ENCODE data around the gene MRPL11. TPM values are rescaled to one million over a fixed set of nuclear protein-coding genes. Genes with fewer than 3 reads are reported as not detected.
A peak's percentile ranks its signal among the peaks of the same experiment; 100 is the strongest.
"Not testable (repeated sequence)": the region's sequence is repeated elsewhere in the genome, so short reads cannot be mapped to it uniquely, and the experiment has no call there.

MRPL11 gene
- total RNA-seq, 1 donor, result 22.6 TPM

DNA sequence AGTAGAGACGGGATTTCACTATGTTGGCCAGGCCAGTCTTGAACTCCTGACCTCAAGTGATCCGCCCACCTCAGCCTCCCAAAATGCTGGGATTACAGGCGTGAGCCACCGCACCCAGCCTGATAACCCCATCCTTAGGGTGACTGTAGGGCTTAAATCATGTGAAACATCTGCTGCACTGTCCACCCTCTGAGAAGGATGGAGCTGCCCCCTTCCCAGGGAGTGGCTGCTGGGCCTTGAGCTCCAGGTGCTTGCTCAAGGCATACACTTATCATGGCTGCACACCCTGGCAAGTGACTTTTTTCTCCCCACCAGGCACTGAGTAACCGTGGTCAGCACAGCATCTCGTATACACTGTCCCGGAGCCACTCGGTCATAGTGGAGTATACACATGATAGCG lies 33.4 kb upstream of the MRPL11 start:
- Histone ChIP-seq H3K4me1 (ENCODE audit: insufficient read depth, low read length) (peaks cover 16% of the 10 kb centered on the region), H3K9me3 (ENCODE audit: low read depth, low read length) (no peaks in the 10 kb centered on the region), H3K4me3 (ENCODE audit: low read length) (no peak overlapping the region), H3K27me3 (ENCODE audit: insufficient read depth, low read length) (no peaks in the 10 kb centered on the region)

DNA sequence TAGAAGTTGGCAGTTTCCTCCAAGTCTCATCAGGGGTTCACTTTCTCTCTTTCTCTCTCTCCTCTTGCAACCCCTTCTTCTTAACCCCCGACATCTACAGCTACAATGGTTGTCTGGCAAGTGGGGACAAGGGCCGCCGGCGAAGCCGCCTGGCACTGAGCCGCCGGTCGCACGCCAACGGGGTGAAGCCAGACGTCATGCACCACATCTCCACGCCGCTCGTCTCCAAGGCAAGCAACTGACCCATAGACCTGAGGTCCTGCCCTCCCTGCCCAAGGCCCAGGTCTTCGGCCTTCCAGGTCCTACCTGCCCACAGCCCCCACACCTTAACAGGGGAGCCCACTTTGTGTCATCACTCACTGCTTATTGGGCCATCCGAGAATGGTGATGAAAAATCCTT lies 32.5 kb upstream of the MRPL11 start:
- no peaks in the 10 kb centered on the region for H3K9me3 ChIP-seq (ENCODE audit: low read depth, low read length)
- no peak overlapping the region for H3K4me3 ChIP-seq (ENCODE audit: low read length)
- peaks cover 16% of the 10 kb centered on the region for H3K4me1 ChIP-seq (ENCODE audit: insufficient read depth, low read length)
- H3K27me3 ChIP-seq (ENCODE audit: insufficient read depth, low read length), result no peaks in the 10 kb centered on the region

DNA sequence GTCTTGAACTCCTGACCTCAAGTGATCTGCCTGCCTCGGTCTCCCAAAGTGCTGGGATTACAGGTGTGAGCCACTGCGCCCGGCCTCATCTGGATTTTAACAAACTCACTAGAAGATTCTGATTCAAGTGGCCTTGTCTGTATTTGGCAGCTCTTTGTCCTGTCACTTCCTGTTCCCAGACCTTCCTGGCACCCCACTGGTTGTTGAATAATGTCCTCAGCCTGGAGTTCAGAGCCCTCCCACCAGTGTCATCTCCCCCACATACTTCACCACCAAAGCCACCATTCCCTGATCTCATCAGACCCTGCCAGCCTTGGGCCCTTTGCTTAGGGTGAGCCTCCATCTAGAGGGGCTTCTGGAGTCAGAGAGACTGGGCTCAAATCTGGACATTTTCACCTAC lies 31.4 kb upstream of the MRPL11 start:
- no peak overlapping the region for H3K4me3 ChIP-seq (ENCODE audit: low read length)
- no peaks in the 10 kb centered on the region for H3K27me3 ChIP-seq (ENCODE audit: insufficient read depth, low read length)
- H3K4me1 ChIP-seq (ENCODE audit: insufficient read depth, low read length), result peaks cover 26% of the 10 kb centered on the region
- no peaks in the 10 kb centered on the region for H3K9me3 ChIP-seq (ENCODE audit: low read depth, low read length)

DNA sequence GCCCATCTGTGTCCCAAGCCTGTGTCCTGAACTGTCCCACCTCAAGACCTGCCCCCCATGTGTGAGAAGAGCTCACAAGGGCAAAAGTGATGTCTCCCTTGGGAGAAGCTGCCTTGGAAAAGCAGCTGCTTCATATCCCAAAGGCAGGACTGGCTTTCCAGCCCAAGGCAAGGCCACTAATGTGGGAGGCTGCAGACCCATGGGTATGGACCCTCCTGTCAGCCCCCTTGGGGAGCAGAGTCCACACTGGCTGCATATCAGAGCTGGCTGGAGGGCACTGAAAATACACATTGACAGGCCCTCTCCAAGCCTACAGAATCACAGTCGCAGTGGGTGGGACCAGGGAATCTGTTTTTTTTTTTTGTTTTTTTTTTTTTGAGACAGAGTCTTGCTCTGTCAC lies 30.8 kb upstream of the MRPL11 start:
- Histone ChIP-seq H3K4me1 (ENCODE audit: insufficient read depth, low read length) (peaks cover 26% of the 10 kb centered on the region), H3K4me3 (ENCODE audit: low read length) (no peak overlapping the region), H3K27me3 (ENCODE audit: insufficient read depth, low read length) (no peaks in the 10 kb centered on the region), H3K9me3 (ENCODE audit: low read depth, low read length) (no peaks in the 10 kb centered on the region)

DNA sequence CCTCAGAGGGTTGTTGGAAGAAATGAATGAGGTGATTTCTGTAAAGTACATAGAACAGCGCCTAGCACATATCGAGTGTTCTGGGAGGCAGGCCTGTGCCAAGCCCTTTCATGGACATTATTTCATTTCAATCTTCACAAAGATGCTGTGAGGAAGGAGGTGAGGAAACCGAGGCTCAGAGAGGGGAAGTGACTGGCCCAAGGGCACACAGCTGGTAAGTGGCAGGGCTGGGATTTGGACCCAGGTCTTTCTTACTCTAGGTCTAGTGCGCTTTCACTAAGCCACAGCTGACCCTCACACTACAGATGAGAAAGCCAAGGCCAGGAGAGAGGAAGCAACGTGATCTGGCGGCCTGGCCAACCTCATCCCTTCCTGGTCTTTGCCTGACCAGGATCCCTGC lies 30.0 kb upstream of the MRPL11 start:
- H3K4me1 ChIP-seq (ENCODE audit: insufficient read depth, low read length), result peaks cover 26% of the 10 kb centered on the region
- H3K27me3 ChIP-seq (ENCODE audit: insufficient read depth, low read length), result no peaks in the 10 kb centered on the region
- no peak overlapping the region for H3K4me3 ChIP-seq (ENCODE audit: low read length)
- no peaks in the 10 kb centered on the region for H3K9me3 ChIP-seq (ENCODE audit: low read depth, low read length)

DNA sequence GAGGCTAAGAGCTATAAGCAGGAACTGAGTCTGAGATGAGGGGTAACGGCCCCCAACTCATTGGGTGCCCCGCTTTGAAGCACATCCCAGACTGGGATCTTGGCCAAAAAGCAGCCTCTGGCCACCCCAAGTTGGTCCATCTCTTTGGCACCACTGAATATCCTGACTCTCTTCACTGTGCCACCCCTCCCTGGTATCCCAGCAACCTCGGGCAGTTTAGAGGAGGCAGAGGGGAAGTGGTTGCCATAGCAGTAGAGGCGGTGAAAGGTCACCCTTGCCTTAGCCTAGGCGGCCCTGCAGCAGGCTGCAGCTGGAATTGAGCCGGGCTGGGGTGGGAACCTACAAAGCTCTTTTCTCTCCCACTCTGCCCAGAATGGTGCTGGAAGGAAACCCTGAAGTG lies 29.1 kb upstream of the MRPL11 start:
- Histone ChIP-seq H3K9me3 (ENCODE audit: low read depth, low read length) (no peaks in the 10 kb centered on the region), H3K4me3 (ENCODE audit: low read length) (peak overlapping the region; percentile 52), H3K4me1 (ENCODE audit: insufficient read depth, low read length) (peaks cover 26% of the 10 kb centered on the region), H3K27me3 (ENCODE audit: insufficient read depth, low read length) (no peaks in the 10 kb centered on the region)

DNA sequence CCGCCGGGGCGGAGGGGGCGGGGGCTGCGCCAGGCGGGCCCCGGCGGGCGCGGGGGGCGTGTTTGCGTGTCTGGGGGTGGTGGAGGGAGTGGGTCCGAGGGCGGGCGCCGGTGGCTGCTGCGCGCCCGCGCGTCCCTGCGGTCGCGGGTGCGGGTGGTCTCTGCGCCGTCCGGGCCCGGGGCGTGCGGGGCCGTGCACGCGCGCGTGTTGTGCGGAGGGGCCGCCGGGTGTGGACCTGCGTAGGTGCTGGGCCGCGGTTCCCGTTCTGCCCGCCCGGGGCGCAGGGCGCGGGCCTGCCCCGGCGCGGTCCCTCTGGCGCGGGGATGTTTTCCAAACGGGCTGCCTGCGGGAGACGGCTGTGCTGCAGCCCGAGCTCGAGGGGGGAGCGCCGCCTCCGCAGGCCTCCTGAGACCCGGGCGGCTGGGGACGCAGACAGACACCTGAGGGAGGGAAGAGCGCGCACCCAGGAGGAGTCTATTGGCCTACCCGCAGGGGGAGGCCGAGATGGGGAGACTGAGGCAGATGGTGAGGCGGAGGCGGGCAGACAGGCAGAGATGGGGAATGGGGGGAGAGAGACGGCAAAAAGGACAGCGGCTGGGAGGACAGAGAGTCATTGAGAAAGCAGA lies 28.5 kb upstream of the MRPL11 start:
- peak overlapping the region; percentile 52 for H3K4me3 ChIP-seq (ENCODE audit: low read length)
- H3K4me1 ChIP-seq (ENCODE audit: insufficient read depth, low read length), result peaks cover 26% of the 10 kb centered on the region
- no peaks in the 10 kb centered on the region for H3K9me3 ChIP-seq (ENCODE audit: low read depth, low read length)
- no peaks in the 10 kb centered on the region for H3K27me3 ChIP-seq (ENCODE audit: insufficient read depth, low read length)

DNA sequence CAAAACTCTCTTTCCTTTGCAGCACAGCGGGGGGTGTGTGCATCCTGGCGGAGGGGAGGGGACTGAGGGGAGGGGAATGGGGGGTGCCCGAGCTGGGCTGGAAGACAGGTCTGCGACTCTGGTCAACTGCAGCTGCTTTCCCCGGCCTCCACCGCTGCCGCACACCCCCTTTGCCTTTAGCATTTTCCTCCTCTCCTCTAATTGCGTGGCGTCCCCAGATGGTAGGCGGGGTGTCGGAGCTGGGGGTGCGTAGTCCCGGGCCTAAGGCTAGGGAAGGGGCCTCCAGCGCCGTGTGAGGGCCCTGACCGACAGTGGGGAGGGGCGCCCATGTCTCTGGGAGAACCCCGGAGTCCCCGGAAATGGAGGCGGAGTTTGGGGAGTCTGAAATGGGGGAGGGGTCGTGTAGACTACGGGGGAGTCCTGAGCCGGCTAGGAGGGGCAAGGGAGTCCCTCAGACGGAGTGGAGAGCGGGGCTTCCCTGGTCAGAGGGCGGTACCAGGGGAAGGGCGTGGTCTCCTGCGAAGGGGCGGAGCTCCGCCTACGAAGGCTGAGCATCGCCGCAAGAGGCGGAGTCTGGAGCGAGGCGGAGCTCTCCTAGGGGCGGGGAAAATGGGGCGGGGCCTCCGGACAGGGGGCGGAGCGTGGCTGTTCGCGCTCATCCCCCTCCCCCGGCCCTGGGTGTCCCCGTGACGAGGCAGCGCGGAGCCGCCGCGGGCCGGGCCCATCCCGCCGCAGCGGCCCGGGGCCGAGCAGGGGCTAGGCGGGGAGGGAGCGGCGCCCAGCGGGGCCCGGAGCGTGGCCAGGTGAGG lies 27.8 kb upstream of the MRPL11 start, which contains the start of gene PELI3:
Gene PELI3, plus strand, starts transcription at position 681 of the 809 bp plus-strand sequence. CDS start 1,224 bp downstream, outside the sequence.
- H3K9me3 ChIP-seq (ENCODE audit: low read depth, low read length), result no peaks in the 10 kb centered on the region
- peak within 1 kb of the TSS; percentile 52 for H3K4me3 ChIP-seq (ENCODE audit: low read length)
- peaks cover 32% of the 10 kb centered on the region for H3K4me1 ChIP-seq (ENCODE audit: insufficient read depth, low read length)
- no peaks in the 10 kb centered on the region for H3K27me3 ChIP-seq (ENCODE audit: insufficient read depth, low read length)

DNA sequence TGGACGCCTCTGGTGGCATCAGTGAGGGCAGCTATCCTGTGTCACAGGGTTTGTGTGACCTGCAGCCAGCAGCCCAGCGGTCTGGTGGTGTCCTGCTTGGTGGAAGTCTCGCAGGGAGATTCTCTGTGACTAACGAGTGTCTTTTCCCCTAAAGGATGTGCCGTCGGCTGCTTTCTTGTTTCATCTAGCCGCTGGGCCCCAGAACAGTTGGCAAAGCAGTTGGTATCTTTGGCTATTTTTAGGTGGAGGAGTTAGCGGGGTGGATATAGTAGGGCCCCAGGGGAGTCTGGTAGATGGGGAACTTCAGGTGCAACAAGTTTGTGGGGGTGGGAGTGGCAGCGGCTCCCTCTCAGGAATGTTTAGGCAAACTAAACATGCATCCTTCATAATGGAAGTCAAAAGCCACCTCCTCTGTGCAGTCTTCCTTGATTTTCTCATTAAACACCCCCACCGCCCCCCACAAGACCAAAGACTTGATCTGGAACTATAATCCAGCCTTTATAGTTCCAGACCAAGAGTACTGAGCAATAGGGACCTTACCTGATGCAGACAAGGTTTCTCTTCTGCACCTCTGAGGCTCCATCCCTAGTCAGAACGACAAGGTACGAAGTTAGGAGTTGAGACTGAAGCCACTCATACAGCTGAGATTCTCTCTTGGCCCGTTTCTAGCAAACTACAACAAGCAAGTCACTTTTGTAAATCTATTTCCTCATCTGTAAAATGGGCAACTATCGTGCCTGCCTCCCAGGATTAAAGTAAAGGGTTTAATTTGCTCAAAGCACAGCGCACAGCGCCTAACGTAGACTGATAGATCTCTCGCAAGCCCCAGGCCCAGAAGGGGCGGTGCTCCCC lies 27.0 kb upstream of the MRPL11 start:
- H3K4me1 ChIP-seq (ENCODE audit: insufficient read depth, low read length), result peaks cover 32% of the 10 kb centered on the region
- H3K9me3 ChIP-seq (ENCODE audit: low read depth, low read length), result no peaks in the 10 kb centered on the region
- peak overlapping the region; percentile 52 for H3K4me3 ChIP-seq (ENCODE audit: low read length)
- H3K27me3 ChIP-seq (ENCODE audit: insufficient read depth, low read length), result no peaks in the 10 kb centered on the region

DNA sequence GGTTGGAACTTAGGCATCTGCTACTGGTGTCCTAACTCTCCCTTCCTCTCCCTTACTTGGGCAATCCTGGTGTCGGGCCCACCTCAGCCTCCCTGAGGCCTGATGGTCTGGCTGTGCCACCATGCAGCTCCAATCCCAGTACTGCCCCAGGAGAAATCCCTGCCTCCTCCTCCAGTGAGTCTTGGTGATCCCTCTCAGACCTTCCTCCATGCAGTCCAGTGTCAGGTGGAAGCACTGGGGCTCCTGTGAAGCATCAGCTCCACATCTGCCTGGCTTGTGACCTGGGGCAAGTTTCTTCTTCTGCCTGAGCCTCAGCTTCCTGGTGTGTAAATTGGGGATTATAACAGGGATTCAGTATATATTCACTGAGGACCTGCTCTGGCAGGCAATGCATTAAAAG lies 26.3 kb upstream of the MRPL11 start:
- peaks cover 32% of the 10 kb centered on the region for H3K4me1 ChIP-seq (ENCODE audit: insufficient read depth, low read length)
- H3K4me3 ChIP-seq (ENCODE audit: low read length), result no peak overlapping the region
- no peaks in the 10 kb centered on the region for H3K9me3 ChIP-seq (ENCODE audit: low read depth, low read length)
- H3K27me3 ChIP-seq (ENCODE audit: insufficient read depth, low read length), result no peaks in the 10 kb centered on the region

DNA sequence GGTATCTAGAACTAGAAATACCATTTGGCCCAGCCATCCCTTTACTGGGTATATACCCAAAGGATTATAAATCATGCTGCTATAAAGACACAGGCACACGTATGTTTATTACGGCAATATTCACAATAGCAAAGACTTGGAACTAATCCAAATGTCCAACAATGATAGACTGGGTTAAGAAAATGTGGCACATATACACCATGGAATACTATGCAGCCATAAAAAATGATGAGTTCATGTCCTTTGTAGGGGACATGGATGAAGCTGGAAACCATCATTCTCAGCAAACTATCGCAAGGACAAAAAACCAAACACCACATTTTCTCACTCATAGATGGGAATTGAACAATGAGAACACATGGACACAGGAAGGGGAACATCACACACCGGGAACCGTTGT lies 25.5 kb upstream of the MRPL11 start:
- not testable (repeated sequence) for H3K27me3 ChIP-seq (ENCODE audit: insufficient read depth, low read length); H3K9me3 ChIP-seq (ENCODE audit: low read depth, low read length); H3K4me3 ChIP-seq (ENCODE audit: low read length)
- H3K4me1 ChIP-seq (ENCODE audit: insufficient read depth, low read length), result peaks cover 39% of the 10 kb centered on the region

DNA sequence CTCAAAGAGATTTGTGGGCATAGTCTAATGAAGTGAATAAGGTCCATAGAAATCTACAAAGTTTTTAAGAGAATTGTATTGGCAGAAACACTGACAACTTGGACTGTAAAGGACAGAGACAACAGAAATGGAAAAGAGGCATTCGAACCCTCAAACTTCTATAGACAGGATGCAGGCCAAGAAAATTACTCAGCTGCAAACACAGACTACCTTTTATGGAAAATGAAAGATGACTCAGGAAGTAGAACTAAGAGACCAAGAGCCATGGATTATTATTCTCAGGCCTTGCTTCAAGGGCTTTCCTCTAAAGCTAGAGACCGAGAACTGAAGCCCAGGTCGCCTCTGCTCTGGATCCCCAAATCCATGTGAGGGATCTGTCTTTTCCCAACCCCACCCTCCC lies 24.3 kb upstream of the MRPL11 start:
- Histone ChIP-seq H3K27me3 (ENCODE audit: insufficient read depth, low read length) (no peaks in the 10 kb centered on the region), H3K4me3 (ENCODE audit: low read length) (no peak overlapping the region), H3K4me1 (ENCODE audit: insufficient read depth, low read length) (peaks cover 43% of the 10 kb centered on the region), H3K9me3 (ENCODE audit: low read depth, low read length) (no peaks in the 10 kb centered on the region)

DNA sequence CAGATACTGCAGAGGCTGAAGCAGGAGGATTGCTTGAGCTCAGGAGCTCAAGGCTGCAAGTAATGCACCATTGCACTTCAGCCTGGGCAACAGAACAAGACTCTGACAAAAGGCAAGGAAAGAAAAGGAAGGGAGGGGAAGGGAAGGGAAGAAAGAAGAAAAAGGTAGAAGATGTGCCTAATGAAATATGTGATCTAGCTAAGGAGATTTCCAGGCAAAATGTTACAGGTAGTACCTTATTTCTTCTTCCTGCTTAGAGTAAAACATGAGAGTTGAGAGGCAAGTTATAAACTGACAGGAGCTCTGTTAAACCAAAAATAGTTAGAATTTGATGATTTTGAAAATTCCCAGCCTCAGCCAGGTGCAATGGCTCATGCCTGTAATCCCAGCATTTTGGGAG lies 23.4 kb upstream of the MRPL11 start:
- Histone ChIP-seq H3K27me3 (ENCODE audit: insufficient read depth, low read length) (no peaks in the 10 kb centered on the region), H3K4me1 (ENCODE audit: insufficient read depth, low read length) (peaks cover 42% of the 10 kb centered on the region), H3K9me3 (ENCODE audit: low read depth, low read length) (no peaks in the 10 kb centered on the region), H3K4me3 (ENCODE audit: low read length) (no peak overlapping the region)

DNA sequence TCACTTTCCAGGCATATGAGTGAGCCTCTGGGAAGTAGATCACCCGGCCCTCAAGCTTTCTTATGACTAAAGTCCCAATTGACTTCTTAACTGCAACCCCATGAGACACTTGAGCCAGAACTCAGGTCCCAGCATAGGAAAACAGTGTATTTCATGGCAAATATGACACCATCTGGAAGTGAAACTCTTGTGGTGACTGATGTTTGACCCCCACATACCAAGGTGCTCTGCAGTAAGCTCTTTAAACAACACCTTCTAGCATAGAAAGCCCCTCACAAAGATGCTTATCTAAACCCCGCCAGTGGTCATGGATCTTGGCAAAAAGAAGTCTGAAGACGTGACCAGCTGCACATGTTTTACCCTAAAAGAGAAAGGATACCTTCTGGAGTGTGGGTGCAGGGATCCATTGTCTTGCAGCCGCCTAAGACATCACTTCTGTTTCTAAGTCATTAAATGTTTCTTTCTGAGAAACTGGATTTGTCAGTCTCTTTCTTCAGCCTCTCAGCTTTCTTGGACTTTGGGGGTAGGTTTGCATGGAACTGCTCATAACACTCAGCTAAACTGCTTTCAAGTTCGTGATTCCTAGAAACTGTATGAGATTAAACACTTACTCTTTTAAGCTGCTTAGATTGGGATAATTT lies 20.6 kb upstream of the MRPL11 start:
- no peaks in the 10 kb centered on the region for H3K9me3 ChIP-seq (ENCODE audit: low read depth, low read length)
- no peak overlapping the region for H3K4me3 ChIP-seq (ENCODE audit: low read length)
- H3K27me3 ChIP-seq (ENCODE audit: insufficient read depth, low read length), result no peaks in the 10 kb centered on the region
- peaks cover 36% of the 10 kb centered on the region for H3K4me1 ChIP-seq (ENCODE audit: insufficient read depth, low read length)

DNA sequence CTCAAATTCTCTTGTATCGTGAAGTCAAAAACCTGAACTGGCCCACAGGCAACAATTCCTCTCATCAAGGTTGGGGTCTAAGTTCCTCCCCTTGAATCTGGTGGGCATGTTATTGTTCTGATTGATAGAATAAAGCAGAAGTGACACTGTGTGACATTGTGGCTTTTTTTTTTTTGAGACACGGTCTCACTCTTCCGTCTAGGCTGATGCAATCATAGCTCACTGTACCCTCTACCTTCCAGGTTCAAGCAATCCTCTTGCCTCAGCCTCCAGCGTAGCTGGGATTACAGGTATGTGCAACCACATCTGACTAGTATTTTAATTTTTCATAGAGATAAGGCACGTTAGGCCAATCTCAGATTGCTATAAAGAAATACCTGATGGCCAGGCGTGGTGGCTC lies 19.2 kb upstream of the MRPL11 start:
- H3K4me3 ChIP-seq (ENCODE audit: low read length), result no peak overlapping the region
- no peaks in the 10 kb centered on the region for H3K9me3 ChIP-seq (ENCODE audit: low read depth, low read length)
- H3K27me3 ChIP-seq (ENCODE audit: insufficient read depth, low read length), result no peaks in the 10 kb centered on the region
- H3K4me1 ChIP-seq (ENCODE audit: insufficient read depth, low read length), result peaks cover 40% of the 10 kb centered on the region
